NB4 (cell line): ENCODE data around the gene NOP53.

ENCODE experiments used
- CTCF ChIP-seq: IDR thresholded peaks from one replicate; pipeline ENCODE4 v1.5.1; 2012; ENCODE audit warnings: low read depth, low read length
- MYC ChIP-seq: IDR thresholded peaks from 2 replicates; pipeline ENCODE4 v1.6.1; 2011; ENCODE audit warnings: low read depth, low read length
- POLR2A ChIP-seq: IDR thresholded peaks from 2 replicates; pipeline ENCODE4 v1.6.1; 2011; ENCODE audit warnings: mild to moderate bottlenecking; ENCODE audit not compliant: insufficient read length; ENCODE audit errors: extremely low read depth
- TF ChIP-seq, protein P1 (sequence below): IDR thresholded peaks from 2 replicates; pipeline ENCODE4 v1.6.1; 2011; ENCODE audit warnings: low read depth, low read length

GRCh38 chr19:47786566-47786965, 41.2 kb downstream of the NOP53 start:
- TF ChIP-seq CTCF (no peak), POLR2A (no peak), MYC (no peak)
- TF ChIP-seq, protein P1, sequence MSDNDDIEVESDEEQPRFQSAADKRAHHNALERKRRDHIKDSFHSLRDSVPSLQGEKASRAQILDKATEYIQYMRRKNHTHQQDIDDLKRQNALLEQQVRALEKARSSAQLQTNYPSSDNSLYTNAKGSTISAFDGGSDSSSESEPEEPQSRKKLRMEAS, result no peak
